IPS-18c (cell line): ENCODE data around the gene GPR146.

Experiments used
- H3K4me3 ChIP-seq: 2 replicates; pipeline ENCODE4 v1.7.0; 2013; ENCODE audit warnings: low read depth, mild to moderate bottlenecking, low read length, moderate library complexity; ENCODE audit not compliant: insufficient read depth
- H3K9me3 ChIP-seq: one replicate; pipeline ENCODE4 v1.6.1; 2013; ENCODE audit warnings: mild to moderate bottlenecking, low read length, moderate library complexity; ENCODE audit not compliant: control insufficient read depth, insufficient read depth

The GPR146 gene

DNA sequence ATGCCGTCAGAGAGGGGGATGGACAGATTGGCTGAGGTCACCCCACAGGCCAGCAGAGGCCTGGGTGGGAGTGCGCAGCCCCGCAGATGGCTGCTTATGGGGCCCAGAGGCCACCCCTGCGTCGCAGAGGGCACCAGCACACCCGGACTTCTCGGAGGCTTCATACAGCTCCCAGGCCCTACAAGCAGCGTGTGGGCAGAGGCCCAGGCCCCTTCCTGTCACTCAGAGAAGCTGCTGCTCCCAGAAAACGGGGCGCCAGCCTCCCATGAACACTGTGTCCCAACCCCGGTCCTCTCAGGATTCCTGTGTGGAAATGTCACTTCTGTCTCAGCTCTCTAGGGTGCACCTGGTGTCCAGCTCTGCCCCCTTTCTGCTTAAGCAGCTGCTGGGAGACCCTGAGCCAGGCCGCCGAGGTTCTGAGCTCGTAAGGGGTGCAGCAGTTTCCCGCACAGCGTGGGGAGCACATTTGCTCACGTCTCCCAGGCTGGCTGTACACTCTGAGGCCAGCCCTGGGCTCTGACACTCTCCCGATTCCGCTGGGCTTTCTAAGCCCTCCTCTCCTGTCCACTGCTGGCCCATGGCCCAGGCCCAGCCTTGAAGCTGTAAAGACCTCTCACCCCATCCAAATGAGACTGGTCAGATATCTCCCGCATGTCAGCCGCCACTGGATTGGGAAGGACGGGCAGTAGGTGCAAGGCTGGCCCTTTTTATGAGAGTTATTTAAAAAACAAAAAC lies 6.8 kb downstream of the GPR146 start:
- H3K9me3 ChIP-seq, result no peaks in the 10 kb centered on the region
- no peak overlapping the region for H3K4me3 ChIP-seq

GRCh38 chr7:1052031-1052818 lies 7.9 kb downstream of the GPR146 start:
- H3K9me3 ChIP-seq, result no peaks in the 10 kb centered on the region
- H3K4me3 ChIP-seq, result no peak overlapping the region; the same call in 1 of the 2 replicates

DNA sequence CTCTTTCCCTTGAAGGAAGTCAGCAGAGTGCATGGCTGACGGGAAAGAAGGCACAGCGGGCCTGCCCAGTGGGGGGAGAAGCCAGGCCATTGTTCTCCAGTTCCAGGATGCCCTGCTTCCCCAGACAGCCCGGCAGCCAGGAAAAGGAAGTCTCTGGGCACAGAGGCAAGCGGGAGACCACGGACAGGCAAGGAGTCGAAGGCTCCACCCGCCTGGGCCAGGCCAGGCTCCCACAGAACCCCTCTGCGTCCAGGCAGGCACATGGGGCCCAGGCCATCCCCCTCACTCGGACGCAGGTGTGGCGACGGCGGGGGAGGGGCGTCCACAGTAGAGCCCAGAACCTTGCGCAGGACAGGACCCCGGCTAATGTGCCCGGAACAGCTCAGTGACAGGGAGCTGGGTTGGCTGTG lies 8.7 kb downstream of the GPR146 start:
- Histone ChIP-seq H3K4me3 (no peak overlapping the region), H3K9me3 (no peaks in the 10 kb centered on the region)

GRCh38 chr7:1053816-1054370 lies 9.5 kb downstream of the GPR146 start:
- H3K9me3 ChIP-seq, result no peaks in the 10 kb centered on the region
- H3K4me3 ChIP-seq, result no peak overlapping the region

DNA sequence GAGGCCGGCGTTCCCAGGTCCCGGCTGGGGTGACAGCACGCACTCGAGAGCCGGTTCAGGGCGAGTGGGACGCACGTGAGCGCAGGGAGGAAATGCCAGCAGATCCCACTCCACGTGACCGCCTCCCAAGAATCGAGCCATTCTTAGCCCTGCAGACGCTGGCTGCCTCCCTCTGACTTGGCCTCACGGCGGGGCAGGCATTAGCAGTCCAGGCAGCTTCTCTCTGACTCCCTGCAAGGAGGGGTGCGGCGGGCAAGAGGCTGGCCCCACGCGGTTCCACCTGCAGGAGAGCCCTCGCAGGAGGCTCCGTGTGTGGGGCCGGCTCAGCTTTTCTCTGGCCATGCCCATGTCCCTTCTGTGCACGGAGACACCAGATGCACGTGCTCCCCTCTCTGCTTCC lies 10.1 kb downstream of the GPR146 start:
- H3K4me3 ChIP-seq, result no peak overlapping the region
- no peaks in the 10 kb centered on the region for H3K9me3 ChIP-seq

- Histone ChIP-seq H3K4me3 (no peak overlapping the region), H3K9me3 (no peaks in the 10 kb centered on the region)
Observed at GRCh38 chr7:1054861-1055450, 10.6 kb downstream of the GPR146 start.

- Histone ChIP-seq H3K4me3 (no peak overlapping the region), H3K9me3 (no peaks in the 10 kb centered on the region)
Observed at GRCh38 chr7:1055491-1055955, 11.2 kb downstream of the GPR146 start.

DNA sequence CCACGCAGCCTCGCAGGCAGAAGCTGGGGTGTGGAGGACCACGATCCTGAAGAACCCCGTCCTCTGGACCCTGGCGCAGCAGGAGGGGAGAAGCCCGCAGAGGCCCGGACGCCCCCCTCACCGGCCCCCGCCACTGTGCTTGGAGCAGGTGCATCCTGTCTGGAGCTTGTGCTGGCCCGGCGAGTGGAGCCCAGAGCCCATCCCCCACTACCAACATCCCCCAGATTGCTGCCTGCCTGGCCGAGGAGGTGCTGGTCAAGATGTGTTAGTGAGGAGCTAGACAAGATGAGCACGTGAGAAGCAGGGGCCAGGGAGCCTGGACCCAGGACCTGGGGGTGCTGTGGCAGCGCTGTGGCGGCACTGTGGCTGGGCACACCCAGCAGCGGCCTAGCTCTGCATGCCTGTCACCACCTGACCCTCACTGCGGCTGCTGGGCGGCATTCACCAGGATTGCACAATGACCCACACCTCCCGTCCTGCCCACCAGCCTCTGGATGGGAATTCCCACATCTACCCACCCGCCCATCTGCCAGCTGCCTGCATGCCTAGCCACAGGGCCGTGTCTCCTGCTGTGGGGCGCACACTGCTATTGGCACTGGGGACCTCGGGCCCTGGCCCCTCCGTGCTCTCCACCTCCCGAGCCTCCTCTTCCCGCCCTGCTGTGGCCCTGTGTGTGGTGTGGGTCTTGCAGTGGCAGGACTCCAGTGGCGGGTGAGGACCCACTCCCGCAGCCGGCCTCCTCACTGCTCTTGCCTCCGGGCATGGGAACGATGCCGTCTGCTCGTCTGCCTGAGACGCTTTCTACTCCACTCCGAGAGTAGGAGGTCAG lies 11.8 kb downstream of the GPR146 start:
- Histone ChIP-seq H3K4me3 (no peak overlapping the region), H3K9me3 (no peaks in the 10 kb centered on the region)

DNA sequence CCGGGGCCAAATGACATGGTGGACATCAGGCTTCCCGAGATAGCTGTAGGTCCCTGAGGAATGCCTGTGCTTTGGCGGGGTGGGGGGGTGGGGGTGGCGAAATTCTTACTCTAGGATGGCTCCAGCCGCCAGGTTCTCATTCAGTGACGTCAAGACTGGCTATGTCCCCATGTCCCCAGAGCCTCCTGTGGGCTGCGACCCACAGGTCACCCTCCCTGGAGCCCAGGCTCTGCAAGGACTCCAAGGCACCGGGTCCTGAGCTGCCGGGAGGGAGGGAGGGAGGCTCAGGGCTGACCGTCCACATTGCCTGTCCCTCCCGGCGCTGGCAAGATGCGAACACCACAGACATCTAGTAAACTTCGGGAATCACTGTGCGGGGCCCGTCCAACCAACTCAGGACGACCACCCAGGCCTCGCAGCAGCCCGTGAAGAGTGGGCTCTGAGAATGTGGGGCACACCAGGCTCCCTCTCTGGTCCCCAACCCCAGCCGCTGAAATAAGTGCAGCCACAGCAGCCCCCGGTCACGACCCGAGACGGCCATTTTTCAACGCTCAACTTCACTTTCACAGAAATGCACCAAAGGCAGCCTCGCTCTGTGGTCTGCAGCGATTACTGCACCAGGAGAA lies 12.6 kb downstream of the GPR146 start:
- H3K4me3 ChIP-seq, result no peak overlapping the region
- H3K9me3 ChIP-seq, result no peaks in the 10 kb centered on the region

DNA sequence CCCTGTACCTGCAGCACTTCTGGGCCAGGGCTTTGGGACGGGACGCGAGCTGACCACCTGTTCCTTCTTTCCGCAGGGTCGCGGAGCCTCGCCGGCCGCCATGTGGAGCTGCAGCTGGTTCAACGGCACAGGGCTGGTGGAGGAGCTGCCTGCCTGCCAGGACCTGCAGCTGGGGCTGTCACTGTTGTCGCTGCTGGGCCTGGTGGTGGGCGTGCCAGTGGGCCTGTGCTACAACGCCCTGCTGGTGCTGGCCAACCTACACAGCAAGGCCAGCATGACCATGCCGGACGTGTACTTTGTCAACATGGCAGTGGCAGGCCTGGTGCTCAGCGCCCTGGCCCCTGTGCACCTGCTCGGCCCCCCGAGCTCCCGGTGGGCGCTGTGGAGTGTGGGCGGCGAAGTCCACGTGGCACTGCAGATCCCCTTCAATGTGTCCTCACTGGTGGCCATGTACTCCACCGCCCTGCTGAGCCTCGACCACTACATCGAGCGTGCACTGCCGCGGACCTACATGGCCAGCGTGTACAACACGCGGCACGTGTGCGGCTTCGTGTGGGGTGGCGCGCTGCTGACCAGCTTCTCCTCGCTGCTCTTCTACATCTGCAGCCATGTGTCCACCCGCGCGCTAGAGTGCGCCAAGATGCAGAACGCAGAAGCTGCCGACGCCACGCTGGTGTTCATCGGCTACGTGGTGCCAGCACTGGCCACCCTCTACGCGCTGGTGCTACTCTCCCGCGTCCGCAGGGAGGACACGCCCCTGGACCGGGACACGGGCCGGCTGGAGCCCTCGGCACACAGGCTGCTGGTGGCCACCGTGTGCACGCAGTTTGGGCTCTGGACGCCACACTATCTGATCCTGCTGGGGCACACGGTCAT lies 13.3 kb downstream of the GPR146 start:
- Histone ChIP-seq H3K4me3 (no peak overlapping the region), H3K9me3 (no peaks in the 10 kb centered on the region)

- Histone ChIP-seq H3K9me3 (no peaks in the 10 kb centered on the region), H3K4me3 (no peak overlapping the region)
Observed at GRCh38 chr7:1058311-1058710, 14.0 kb downstream of the GPR146 start.

DNA sequence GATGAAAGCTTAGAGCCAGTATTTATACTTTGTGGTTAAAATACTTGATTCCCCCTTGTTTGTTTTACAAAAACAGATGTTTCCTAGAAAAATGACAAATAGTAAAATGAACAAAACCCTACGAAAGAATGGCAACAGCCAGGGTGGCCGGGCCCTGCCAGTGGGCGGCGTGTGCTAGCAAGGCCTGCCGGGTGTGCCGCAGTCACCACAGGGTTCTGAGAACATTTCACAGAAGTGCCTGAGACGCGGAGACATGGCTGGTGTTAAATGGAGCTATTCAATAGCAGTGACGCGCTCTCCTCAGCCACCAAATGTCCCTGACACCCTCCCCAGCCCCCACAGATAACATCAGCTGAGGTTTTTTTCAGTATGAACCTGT lies 14.5 kb downstream of the GPR146 start:
- Histone ChIP-seq H3K9me3 (no peaks in the 10 kb centered on the region), H3K4me3 (no peak overlapping the region; the same call in 1 of the 2 replicates)

DNA sequence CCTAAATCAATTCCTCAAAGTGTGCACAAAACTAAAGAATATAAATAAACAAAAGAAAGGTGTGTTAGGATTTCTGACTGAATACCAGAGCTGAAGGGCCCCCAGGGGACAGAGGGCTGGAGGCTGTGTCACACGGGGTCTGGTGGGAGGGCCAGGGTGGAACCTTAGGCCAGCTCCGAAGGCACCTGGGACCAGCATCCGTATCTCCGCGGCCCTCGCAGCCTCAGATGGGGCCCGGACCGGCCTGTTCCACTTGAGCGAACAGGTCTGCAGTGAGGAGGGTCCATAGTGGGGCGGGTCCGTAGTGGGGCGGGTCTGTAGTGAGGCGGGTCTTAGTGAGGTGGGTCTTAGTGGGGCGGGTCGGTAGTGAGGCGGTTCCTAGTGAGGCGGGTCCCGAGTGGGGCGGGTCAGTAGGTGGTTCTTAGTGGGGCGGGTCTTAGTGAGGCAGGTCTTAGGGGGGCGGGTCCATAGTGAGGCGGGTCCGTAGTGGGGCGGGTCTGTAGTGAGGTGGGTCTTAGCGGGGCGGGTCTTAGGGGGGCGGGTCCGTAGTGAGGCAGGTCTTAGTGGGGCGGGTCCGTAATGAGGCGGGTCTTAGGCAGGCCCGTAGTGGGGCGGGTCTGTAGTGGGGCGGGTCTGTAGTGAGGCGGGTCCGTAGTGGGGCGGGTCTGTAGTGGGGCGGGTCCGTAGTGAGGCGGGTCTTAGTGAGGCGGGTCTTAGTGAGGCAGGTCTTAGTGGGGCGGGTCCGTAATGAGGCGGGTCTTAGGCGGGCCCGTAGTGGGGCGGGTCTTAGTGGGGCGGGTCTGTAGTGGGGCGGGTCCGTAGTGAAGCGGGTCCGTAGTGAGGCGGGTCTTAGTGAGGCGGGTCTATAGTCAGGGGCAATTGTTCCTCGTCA lies 15.1 kb downstream of the GPR146 start:
- peak overlapping the region; percentile 40 for H3K4me3 ChIP-seq
- H3K9me3 ChIP-seq, result no peaks in the 10 kb centered on the region

- Histone ChIP-seq H3K4me3 (peak overlapping the region; percentile 40), H3K9me3 (no peaks in the 10 kb centered on the region)
Observed at GRCh38 chr7:1060315-1061072, 16.1 kb downstream of the GPR146 start.
